Measurements from ENCODE around the gene F11R. TPM values are rescaled to one million over a fixed set of nuclear protein-coding genes. Genes with fewer than 3 reads are reported as not detected.
A peak's percentile ranks its signal among the peaks of the same experiment; 100 is the strongest.

The F11R gene
- total and polyA plus RNA-seq, 2 donors (not counting 1 experiment from before 2014, with no cell fraction given): 16.4 to 17.3 TPM

DNA sequence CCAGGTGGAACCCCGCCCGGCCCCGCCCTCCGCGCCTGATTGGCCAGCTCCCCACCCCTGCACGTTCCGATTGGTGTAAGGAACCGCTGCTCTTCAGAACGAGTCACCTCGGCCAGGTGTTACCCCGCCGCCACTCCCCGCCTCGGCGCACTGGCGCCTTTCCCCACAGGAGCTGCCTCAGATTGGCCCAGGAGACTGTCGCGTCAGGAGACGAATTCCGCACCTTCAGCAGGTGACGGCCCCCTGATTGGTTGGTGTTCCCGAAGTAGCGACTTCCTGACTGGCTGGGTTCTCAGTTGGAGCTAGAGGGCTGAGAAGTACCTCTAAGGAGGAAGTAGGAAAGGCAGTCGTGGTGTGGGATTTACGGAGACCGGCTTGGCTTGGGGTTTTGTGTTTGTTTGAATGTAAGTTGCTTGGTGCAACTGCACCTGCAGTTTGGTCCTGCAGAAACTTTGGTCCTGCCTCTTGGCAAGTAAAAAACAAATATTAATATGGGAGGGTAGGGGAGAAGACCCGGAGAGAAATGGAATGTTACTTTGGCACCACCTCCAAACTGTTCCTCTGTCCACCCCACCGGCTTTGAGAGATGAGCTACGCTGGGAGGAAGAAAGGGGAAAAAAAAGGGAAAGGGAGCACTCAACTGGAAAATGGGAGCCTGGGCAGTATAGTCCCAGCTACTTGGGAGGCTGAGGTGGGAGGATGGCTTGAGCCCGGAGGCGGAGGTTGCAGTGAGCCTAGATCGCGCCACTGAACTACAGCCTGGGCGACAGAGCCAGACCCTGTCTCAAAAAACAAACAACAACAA is 415 bp upstream of the F11R start:
- 4% methylated on average over 27 of the region's 34 CpGs for WGBS (ENCODE audit: insufficient coverage)

More for the DNA sequence above, 415 bp upstream of the F11R start:
- Histone ChIP-seq H3K9ac (ENCODE audit: low read length) (peak overlapping the region; percentile 80), H2AFZ (ENCODE audit: insufficient read depth, low read depth, low read length, poor library complexity, severe bottlenecking) (peak overlapping the region; percentile 72), H3K9me3 (ENCODE audit: control extremely low read depth in 1 of 3, control insufficient read depth in 2 of 3, insufficient read depth in 1 of 3, low read length in 2 of 3) (no peaks in the 10 kb centered on the region), H3K4me2 (replicated peaks; ENCODE audit: low read depth, low read length, poor library complexity, severe bottlenecking) (peak overlapping the region; percentile 99), H3K27ac (ENCODE audit: low read length in 2 of 2) (peak overlapping the region; percentile 55 to 85), H4K20me1 (ENCODE audit: control insufficient read depth, insufficient read depth, low read length, poor library complexity, severe bottlenecking) (no peaks in the 10 kb centered on the region), H3K4me1 (ENCODE audit: control insufficient read depth in 2 of 2, insufficient read depth in 2 of 2, low read length in 2 of 2) (peaks cover 22 to 23% of the 10 kb centered on the region in 2 donors), H3K36me3 (replicated peaks in 1 of 2; ENCODE audit: control extremely low read depth in 1 of 2, control insufficient read depth in 1 of 2, extremely low read depth in 1 of 2, insufficient read depth in 2 of 2, low read length in 1 of 2) (peaks cover 0 to 2% of the 10 kb centered on the region in 2 experiments), H3K4me3 (ENCODE audit: control extremely low read depth in 1 of 5, extremely low read depth in 1 of 5, insufficient read depth in 1 of 5, low read depth in 2 of 5, low read length in 4 of 5) (peak overlapping the region; percentile 50 to 83 (median 81)), H3K79me2 (ENCODE audit: control insufficient read depth, insufficient read depth, low read length) (peaks cover 5% of the 10 kb centered on the region), H3K27me3 (replicated peaks in 1 of 4; ENCODE audit: control extremely low read depth in 1 of 4, control insufficient read depth in 3 of 4, insufficient read depth in 4 of 4, low read length in 3 of 4) (no peaks in the 10 kb centered on the region)
- peak; percentile 92 for DNase-seq
- ChIA-PET CTCF (interaction anchor here (0.9 to 3.6 kb wide), 14 partner anchors 11 to 126 kb away, joined by 3 to 24 read pairs (median 5); partner anchors contain the start of genes ARHGAP30, ITLN2, KLHDC9 and USF1), POLR2A (interaction anchor here (0.5 to 1.9 kb wide), 10 partner anchors 8 to 144 kb away, joined by 3 to 20 read pairs (median 4); partner anchors contain the start of genes NIT1, PFDN2, PPOX and TSTD1)
- intact Hi-C loops (cut with micrococcal nuclease): loop anchor here (1.0 to 5.0 kb wide), 5 partner anchors 8 to 76 kb away; partner anchors contain the start of genes KLHDC9, TSTD1 and USF1
- peak; percentile 93 for ATAC-seq (ENCODE audit: low read depth)
- Mint-ChIP-seq H3K4me1 (peaks cover 26% of the 10 kb centered on the region), H3K27me3 (no peaks in the 10 kb centered on the region), H3K27ac (peak overlapping the region; percentile 91), H3K4me3 (peak overlapping the region; percentile 96), H3K9me3 (ENCODE audit: insufficient read depth) (no peaks in the 10 kb centered on the region)
- TF ChIP-seq EZH2 (IDR thresholded peaks at IDR 0.05; ENCODE audit: borderline replicate concordance, insufficient read depth, low read depth, low read length, poor library complexity, severe bottlenecking) (no peak), CTCF (IDR thresholded peaks at IDR 0.05) (no peak)
